B cell (primary cell): ENCODE measurements around the gene MAPKAP1. TPM values are rescaled to one million over a fixed set of nuclear protein-coding genes. Genes with fewer than 3 reads are reported as not detected.

Experiments
- ATAC-seq: fragments of 200-7000 bp; cut with Tn5 transposase; one replicate; pipeline ENCODE4 v1.10.0; 2021; ENCODE audit warnings: low read depth, mild to moderate bottlenecking, moderate number of reproducible peaks, moderate library complexity
- CTCF ChIA-PET: fragments of 350-600 bp; sonication (Branson Sonifier 250); formaldehyde crosslinking; loops from one replicate; lab custom pipeline; 2021; ENCODE audit warnings: antibody characterized with exemption, inconsistent platforms; lab: Charles Lee
- POLR2A ChIA-PET: fragments of 350-600 bp; sonication (Branson Sonifier 250); formaldehyde crosslinking; loops from one replicate; lab custom pipeline; 2021; ENCODE audit warnings: antibody characterized with exemption; lab: Charles Lee
- DNase-seq: peaks from one replicate; pipeline ENCODE4 v3.0.0; 2013
- H2AFZ ChIP-seq: 2 replicates; pipeline ENCODE4 v1.6.1; 2012; ENCODE audit warnings: mild to moderate bottlenecking, low read depth, low read length; ENCODE audit not compliant: insufficient read depth, poor library complexity, severe bottlenecking
- H3K27ac ChIP-seq, 2 donors: 1 replicate in 1 of 2; 2 replicates in 1 of 2; pipeline ENCODE4 v1.5.1; 2012 to 2013; ENCODE audit warnings: low read length in 2 of 2, mild to moderate bottlenecking in 2 of 2, moderate library complexity in 1 of 2
- H3K27me3 ChIP-seq, 4 experiments: fragments of 200-600 bp in 1 of 4; sonication (generic) in 1 of 4; replicated peaks in 1 of 4; 1 replicate in 2 of 4; 2 replicates in 2 of 4; pipeline versions ENCODE4 v1.6.1 to v1.7.0; 2013 to 2016; ENCODE audit warnings: low read length in 3 of 4, mild to moderate bottlenecking in 2 of 4, mixed read lengths in 1 of 4, moderate library complexity in 1 of 4; ENCODE audit not compliant: insufficient read depth in 4 of 4, control insufficient read depth in 3 of 4; ENCODE audit errors: control extremely low read depth in 1 of 4
- H3K36me3 ChIP-seq, 2 experiments: replicated peaks in 1 of 2; 1 replicate in 1 of 2; 2 replicates in 1 of 2; pipeline versions ENCODE4 v1.6.1 to v1.7.1; 2013; ENCODE audit warnings: low read length in 1 of 2; ENCODE audit not compliant: insufficient read depth in 2 of 2, control insufficient read depth in 1 of 2; ENCODE audit errors: control extremely low read depth in 1 of 2, extremely low read depth in 1 of 2
- H3K4me1 ChIP-seq, 2 donors: fragments of 200-600 bp in 1 of 2; sonication (generic) in 1 of 2; 1 replicate in 1 of 2; 2 replicates in 1 of 2; pipeline versions ENCODE4 v1.5.1 to v1.6.1; 2013 to 2017; ENCODE audit warnings: low read length in 2 of 2; ENCODE audit not compliant: control insufficient read depth in 2 of 2, insufficient read depth in 2 of 2
- H3K4me2 ChIP-seq: replicated peaks from 2 replicates; pipeline ENCODE3; 2012; ENCODE audit warnings: mild to moderate bottlenecking, low read depth, low read length; ENCODE audit not compliant: poor library complexity, severe bottlenecking
- H3K4me3 ChIP-seq, 5 experiments: fragments of 200-600 bp in 1 of 5; sonication (generic) in 1 of 5; 1 replicate in 3 of 5; 2 replicates in 2 of 5; pipeline versions ENCODE4 v1.5.1 to v1.7.0; 2011 to 2016; ENCODE audit warnings: low read length in 4 of 5, mild to moderate bottlenecking in 4 of 5, low read depth in 2 of 5, control low read depth in 1 of 5, moderate library complexity in 1 of 5; ENCODE audit not compliant: insufficient read depth in 1 of 5; ENCODE audit errors: control extremely low read depth in 1 of 5, extremely low read depth in 1 of 5
- H3K79me2 ChIP-seq: fragments of 200-600 bp; sonication (generic); one replicate; pipeline ENCODE4 v1.6.0; 2016; ENCODE audit warnings: low read length; ENCODE audit not compliant: control insufficient read depth, insufficient read depth
- H3K9ac ChIP-seq: fragments of 200-600 bp; sonication (generic); 2 replicates; pipeline ENCODE4 v1.6.1; 2017; ENCODE audit warnings: mild to moderate bottlenecking, low read length, moderate library complexity
- H3K9me3 ChIP-seq, 3 donors: one replicate each; pipeline versions ENCODE4 v1.6.1 to v1.7.1; 2013; ENCODE audit warnings: low read length in 2 of 3; ENCODE audit not compliant: control insufficient read depth in 2 of 3, insufficient read depth in 1 of 3; ENCODE audit errors: control extremely low read depth in 1 of 3
- H4K20me1 ChIP-seq: 2 replicates; pipeline ENCODE4 v1.6.0; 2012; ENCODE audit warnings: mild to moderate bottlenecking, low read length; ENCODE audit not compliant: insufficient read depth, control insufficient read depth, poor library complexity, severe bottlenecking
- H3K27ac Mint-ChIP-seq: one replicate; pipeline ENCODE4 v1.8.0; 2021; ENCODE audit warnings: mixed read lengths
- H3K27me3 Mint-ChIP-seq: one replicate; pipeline ENCODE4 v1.8.0; 2021; ENCODE audit warnings: mixed read lengths
- H3K4me1 Mint-ChIP-seq: one replicate; pipeline ENCODE4 v1.8.0; 2021; ENCODE audit warnings: mixed read lengths
- H3K4me3 Mint-ChIP-seq: one replicate; pipeline ENCODE4 v1.8.0; 2021; ENCODE audit warnings: mixed read lengths
- H3K9me3 Mint-ChIP-seq: one replicate; pipeline ENCODE4 v1.8.0; 2022; ENCODE audit warnings: mixed read lengths; ENCODE audit not compliant: insufficient read depth
- EZH2 ChIP-seq: IDR thresholded peaks from 2 replicates; pipeline ENCODE4 v1.6.1; 2012; ENCODE audit warnings: borderline replicate concordance, low read depth, mild to moderate bottlenecking, moderate library complexity, low read length; ENCODE audit not compliant: insufficient read depth, poor library complexity, severe bottlenecking
- WGBS: methylation state at CpG from one replicate; pipeline ENCODE4 v1.1.5; 2013; ENCODE audit warnings: missing lambda C conversion rate; ENCODE audit not compliant: insufficient coverage; 5-methylcytosine and 5-hydroxymethylcytosine counted together
- intact Hi-C: fragments of 100-400 bp; cut with micrococcal nuclease; formaldehyde crosslinking; loops from one replicate; pipeline ENCODE4 v1.10.0; 2022
- polyA plus RNA-seq: library from polyadenylated mRNA; depleted of rRNA; stranded (reverse); fragments of >200 nt; gene quantifications from 2 replicates; pipeline ENCODE4 v1.2.3, GENCODE V29; 2012
- total RNA-seq, 2 donors: library from RNA; stranded (reverse); fragments of 120-200 nt in 1 of 2; gene quantifications; 1 replicate in 1 of 2; 2 replicates in 1 of 2; pipeline versions ENCODE4 v1.2.3 to v1.2.4, GENCODE V29; 2013 to 2022
- TF ChIP-seq, protein P1 (sequence below): fragments of 200-600 bp; IDR thresholded peaks from one replicate; pipeline ENCODE4 v1.8.0; 2022; ENCODE audit warnings: antibody characterized with exemption, mild to moderate bottlenecking

Gene MAPKAP1
- total and polyA plus RNA-seq, 2 donors (not counting 1 experiment from before 2014, with no cell fraction given), result 51.6 to 62.4 TPM

DNA sequence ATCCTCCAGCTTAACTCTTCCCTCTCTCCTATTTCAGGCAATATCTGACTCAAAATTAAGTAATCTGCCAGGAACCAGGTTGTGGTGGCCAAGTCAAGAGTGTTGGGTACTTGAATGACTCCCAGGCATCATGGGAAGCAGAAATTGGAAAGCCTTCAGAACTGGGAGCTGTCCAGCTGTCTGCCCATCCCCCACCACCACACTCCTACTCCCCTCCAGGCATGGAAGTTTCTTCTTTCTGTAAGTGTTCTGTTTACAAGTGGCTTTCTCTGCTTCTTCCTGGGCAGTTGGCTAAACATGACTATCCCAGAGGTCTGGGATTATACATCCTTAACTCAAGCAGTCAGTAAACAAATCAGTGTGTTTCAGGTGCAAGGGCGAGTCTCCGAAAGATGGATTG, 25.6 kb upstream of the MAPKAP1 start:
- Histone ChIP-seq H3K27me3 (no peaks in the 10 kb centered on the region), H3K4me3 (no peak overlapping the region), H3K4me1 (no peaks in the 10 kb centered on the region), H2AFZ (no peak overlapping the region), H3K4me2 (no peak overlapping the region), H3K27ac (no peak overlapping the region), H3K79me2 (no peaks in the 10 kb centered on the region), H3K36me3 (no peaks in the 10 kb centered on the region), H3K9me3 (no peaks in the 10 kb centered on the region), H3K9ac (no peak overlapping the region), H4K20me1 (no peaks in the 10 kb centered on the region)
- TF ChIP-seq EZH2, result no peak
- TF ChIP-seq, protein P1, sequence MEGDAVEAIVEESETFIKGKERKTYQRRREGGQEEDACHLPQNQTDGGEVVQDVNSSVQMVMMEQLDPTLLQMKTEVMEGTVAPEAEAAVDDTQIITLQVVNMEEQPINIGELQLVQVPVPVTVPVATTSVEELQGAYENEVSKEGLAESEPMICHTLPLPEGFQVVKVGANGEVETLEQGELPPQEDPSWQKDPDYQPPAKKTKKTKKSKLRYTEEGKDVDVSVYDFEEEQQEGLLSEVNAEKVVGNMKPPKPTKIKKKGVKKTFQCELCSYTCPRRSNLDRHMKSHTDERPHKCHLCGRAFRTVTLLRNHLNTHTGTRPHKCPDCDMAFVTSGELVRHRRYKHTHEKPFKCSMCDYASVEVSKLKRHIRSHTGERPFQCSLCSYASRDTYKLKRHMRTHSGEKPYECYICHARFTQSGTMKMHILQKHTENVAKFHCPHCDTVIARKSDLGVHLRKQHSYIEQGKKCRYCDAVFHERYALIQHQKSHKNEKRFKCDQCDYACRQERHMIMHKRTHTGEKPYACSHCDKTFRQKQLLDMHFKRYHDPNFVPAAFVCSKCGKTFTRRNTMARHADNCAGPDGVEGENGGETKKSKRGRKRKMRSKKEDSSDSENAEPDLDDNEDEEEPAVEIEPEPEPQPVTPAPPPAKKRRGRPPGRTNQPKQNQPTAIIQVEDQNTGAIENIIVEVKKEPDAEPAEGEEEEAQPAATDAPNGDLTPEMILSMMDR, result no peak
- H3K9me3 Mint-ChIP-seq, result no peaks in the 10 kb centered on the region
- no peaks in the 10 kb centered on the region for H3K27me3 Mint-ChIP-seq
- WGBS, result 100% methylated on average over 2 of the region's 2 CpGs
- ChIA-PET CTCF (no interaction called here), POLR2A (no interaction called here)
- no peak for DNase-seq
- H3K4me1 Mint-ChIP-seq, result no peaks in the 10 kb centered on the region
- no peak overlapping the region for H3K4me3 Mint-ChIP-seq
- H3K27ac Mint-ChIP-seq, result no peak overlapping the region
- ATAC-seq, result no peak
- intact Hi-C loops, result no loop called here

GRCh38 chr9:125730168-125730567, 23.2 kb upstream of the MAPKAP1 start:
- Histone ChIP-seq H4K20me1 (no peaks in the 10 kb centered on the region), H3K79me2 (no peaks in the 10 kb centered on the region), H3K9me3 (no peaks in the 10 kb centered on the region), H3K27me3 (no peaks in the 10 kb centered on the region), H2AFZ (no peak overlapping the region), H3K4me1 (no peaks in the 10 kb centered on the region), H3K4me3 (no peak overlapping the region), H3K36me3 (no peaks in the 10 kb centered on the region), H3K4me2 (no peak overlapping the region), H3K27ac (no peak overlapping the region), H3K9ac (no peak overlapping the region)
- no peak for ATAC-seq
- intact Hi-C loops, result no loop called here
- ChIA-PET POLR2A (no interaction called here), CTCF (no interaction called here)
- no peak overlapping the region for H3K27ac Mint-ChIP-seq
- no peaks in the 10 kb centered on the region for H3K9me3 Mint-ChIP-seq
- WGBS, result 100% methylated on average over 1 of the region's 2 CpGs
- no peaks in the 10 kb centered on the region for H3K4me1 Mint-ChIP-seq
- TF ChIP-seq, protein P1, result no peak
- TF ChIP-seq EZH2, result no peak
- no peak overlapping the region for H3K4me3 Mint-ChIP-seq
- no peaks in the 10 kb centered on the region for H3K27me3 Mint-ChIP-seq
- no peak for DNase-seq
